A549 (cell line): Measurements from ENCODE around the gene CALN1.

Experiments used
- CTCF ChIP-seq: fragments of >200 bp; sonication (Bioruptor Twin); formaldehyde crosslinking; IDR thresholded peaks from 3 replicates; pipeline ENCODE4 v1.5.1; 2016
- JUN ChIP-seq, 2 experiments: fragments of >200 bp; sonication (Bioruptor Twin); formaldehyde crosslinking; IDR thresholded peaks; 2 replicates in 1 of 2; 3 replicates in 1 of 2; pipeline ENCODE4 v1.6.1; 2016 to 2017
- ZFP36 ChIP-seq: fragments of 450-650 bp; IDR thresholded peaks from 2 replicates; pipeline ENCODE4 v1.6.1; 2014; ENCODE audit warnings: borderline replicate concordance; ENCODE audit not compliant: partially characterized antibody

DNA sequence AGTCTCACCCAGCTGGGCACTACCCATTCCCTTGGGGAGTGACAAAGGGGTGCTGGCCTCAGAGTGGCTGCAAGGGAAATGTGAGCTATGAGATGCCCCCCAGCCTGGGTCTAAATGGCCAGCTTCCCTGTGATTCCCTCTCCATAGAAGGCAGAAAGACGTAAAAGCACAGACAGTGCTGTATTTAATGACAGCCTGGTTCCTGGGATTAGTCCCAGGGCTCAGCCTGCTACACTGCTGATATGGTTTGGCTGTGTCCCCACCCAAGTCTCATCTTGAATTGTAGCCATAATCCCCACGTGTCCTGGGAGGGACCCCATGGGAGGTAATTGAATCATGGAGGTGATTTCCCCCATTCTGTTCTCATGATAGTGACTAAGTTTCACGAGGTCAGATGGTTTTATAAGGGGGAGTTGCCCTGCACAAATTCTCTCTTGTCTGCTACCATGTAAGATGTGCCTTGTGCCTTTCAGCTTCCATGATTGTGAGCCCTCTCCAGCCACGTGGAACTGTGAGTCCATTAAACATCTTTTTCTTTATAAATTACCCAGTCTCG lies 23.9 kb upstream of the CALN1 start:
- no peak for TF ChIP-seq ZFP36
- TF ChIP-seq CTCF = no peak
- TF ChIP-seq JUN (IDR thresholded peaks at IDR 0.05) = no peak
